ENCODE data around the gene DOCK8. TPM values are rescaled to one million over a fixed set of nuclear protein-coding genes. Genes with fewer than 3 reads are reported as not detected.

DOCK8 gene
- total RNA-seq, 1 donor from 2014 or later = 8.3 TPM

GRCh38 chr9:219670-220365 is 5.2 kb downstream of the DOCK8 start:
- H3K9me3 Mint-ChIP-seq (ENCODE audit: unreplicated experiment) = no peaks in the 10 kb centered on the region

GRCh38 chr9:221989-222776 is 7.5 kb downstream of the DOCK8 start:
- Mint-ChIP-seq H3K9me3 (ENCODE audit: unreplicated experiment) (no peaks in the 10 kb centered on the region), H3K4me3 (ENCODE audit: unreplicated experiment) (no peak overlapping the region), H3K27ac (ENCODE audit: unreplicated experiment) (no peak overlapping the region), H3K36me3 (ENCODE audit: low read depth, unreplicated experiment) (no peaks in the 10 kb centered on the region), H3K27me3 (ENCODE audit: unreplicated experiment) (no peaks in the 10 kb centered on the region), H3K4me1 (ENCODE audit: unreplicated experiment) (peaks cover 10% of the 10 kb centered on the region)
- TF ChIP-seq CTCF (IDR thresholded peaks at IDR 0.05; ENCODE audit: unreplicated experiment) = no peak
- DNase-seq (ENCODE audit: low spot score) = no peak

More at GRCh38 chr9:219670-220365, 5.2 kb downstream of the DOCK8 start:
- Mint-ChIP-seq H3K27me3 (ENCODE audit: unreplicated experiment) (no peaks in the 10 kb centered on the region), H3K4me1 (ENCODE audit: unreplicated experiment) (peaks cover 10% of the 10 kb centered on the region), H3K36me3 (ENCODE audit: low read depth, unreplicated experiment) (no peaks in the 10 kb centered on the region), H3K27ac (ENCODE audit: unreplicated experiment) (no peak overlapping the region), H3K4me3 (ENCODE audit: unreplicated experiment) (no peak overlapping the region)
- TF ChIP-seq CTCF (IDR thresholded peaks at IDR 0.05; ENCODE audit: unreplicated experiment) = no peak
- DNase-seq (ENCODE audit: low spot score) = no peak

GRCh38 chr9:223152-223551 is 8.5 kb downstream of the DOCK8 start:
- no peaks in the 10 kb centered on the region for H3K27me3 Mint-ChIP-seq (ENCODE audit: unreplicated experiment)
- TF ChIP-seq CTCF (IDR thresholded peaks at IDR 0.05; ENCODE audit: unreplicated experiment) = no peak
- H3K4me1 Mint-ChIP-seq (ENCODE audit: unreplicated experiment) = peaks cover 16% of the 10 kb centered on the region
- H3K9me3 Mint-ChIP-seq (ENCODE audit: unreplicated experiment) = no peaks in the 10 kb centered on the region
- no peak for DNase-seq (ENCODE audit: low spot score)
- no peaks in the 10 kb centered on the region for H3K36me3 Mint-ChIP-seq (ENCODE audit: low read depth, unreplicated experiment)
- no peak overlapping the region for H3K4me3 Mint-ChIP-seq (ENCODE audit: unreplicated experiment)
- no peak overlapping the region for H3K27ac Mint-ChIP-seq (ENCODE audit: unreplicated experiment)

- DNase-seq (ENCODE audit: low spot score) = no peak
- Mint-ChIP-seq H3K27ac (ENCODE audit: unreplicated experiment) (no peak overlapping the region), H3K9me3 (ENCODE audit: unreplicated experiment) (no peaks in the 10 kb centered on the region), H3K36me3 (ENCODE audit: low read depth, unreplicated experiment) (no peaks in the 10 kb centered on the region), H3K27me3 (ENCODE audit: unreplicated experiment) (no peaks in the 10 kb centered on the region), H3K4me3 (ENCODE audit: unreplicated experiment) (no peak overlapping the region), H3K4me1 (ENCODE audit: unreplicated experiment) (peaks cover 16% of the 10 kb centered on the region)
- no peak for TF ChIP-seq CTCF (IDR thresholded peaks at IDR 0.05; ENCODE audit: unreplicated experiment)
Observed at GRCh38 chr9:224026-224425, 9.4 kb downstream of the DOCK8 start.

Measured in endothelial cell (in vitro differentiated cells).